GM18867 (cell line): Measurements from ENCODE around the gene KLRD1.
"Not testable (repeated sequence)": the region's sequence is repeated elsewhere in the genome, so short reads cannot be mapped to it uniquely, and the experiment has no call there.

Experiments used
- ATAC-seq: cut with Tn5 transposase; IDR thresholded peaks from one replicate; pipeline ENCODE4 v1.9.1; 2021; ENCODE audit warnings: mild to moderate bottlenecking, moderate library complexity; ENCODE audit not compliant: unreplicated experiment

KLRD1 gene, protein sequence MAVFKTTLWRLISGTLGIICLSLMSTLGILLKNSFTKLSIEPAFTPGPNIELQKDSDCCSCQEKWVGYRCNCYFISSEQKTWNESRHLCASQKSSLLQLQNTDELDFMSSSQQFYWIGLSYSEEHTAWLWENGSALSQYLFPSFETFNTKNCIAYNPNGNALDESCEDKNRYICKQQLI

DNA sequence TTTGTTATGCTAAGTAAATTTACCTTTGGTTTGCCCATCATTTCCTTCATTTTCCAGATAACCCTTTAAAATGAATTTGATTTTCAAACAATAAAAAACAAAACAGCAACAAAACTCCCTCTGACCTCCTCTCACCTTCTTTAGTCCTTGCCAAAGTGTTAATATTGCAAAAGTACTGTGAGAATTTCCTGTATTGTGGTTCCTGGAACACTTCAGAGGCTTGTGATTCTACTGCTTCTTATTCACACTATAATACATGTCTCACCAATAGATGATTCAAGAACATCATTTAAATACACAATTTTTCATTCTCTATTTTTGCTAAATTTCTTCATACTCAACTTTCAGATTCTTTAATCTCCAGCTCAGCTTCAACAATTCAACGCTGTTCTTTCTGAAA, at the start of gene KLRD1:
KLRD1 (plus strand) TSS at position 241 of the 400 bp plus-strand sequence. CDS start 208 bp downstream, outside the sequence.
- ATAC-seq = no peak

DNA sequence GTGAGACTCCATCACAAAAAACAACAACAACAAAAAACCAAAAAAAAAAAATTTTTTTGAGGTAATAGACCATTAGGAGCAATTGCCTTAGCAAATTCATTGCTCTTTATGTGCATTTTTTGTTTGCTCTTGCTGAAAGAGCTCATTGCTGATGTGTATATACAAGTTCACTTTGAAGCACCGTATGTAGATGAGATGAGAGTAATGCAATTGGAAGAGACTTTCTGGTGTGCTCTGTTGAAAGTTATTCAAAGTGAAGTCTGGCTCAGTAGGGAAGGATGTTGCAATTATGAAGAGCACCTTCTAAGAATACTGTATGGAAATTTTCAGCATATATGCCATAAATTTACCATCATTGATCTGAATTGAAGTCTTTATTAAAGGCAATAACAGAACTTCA, 46.7 kb upstream of the KLRD1 start:
- ATAC-seq = no peak

DNA sequence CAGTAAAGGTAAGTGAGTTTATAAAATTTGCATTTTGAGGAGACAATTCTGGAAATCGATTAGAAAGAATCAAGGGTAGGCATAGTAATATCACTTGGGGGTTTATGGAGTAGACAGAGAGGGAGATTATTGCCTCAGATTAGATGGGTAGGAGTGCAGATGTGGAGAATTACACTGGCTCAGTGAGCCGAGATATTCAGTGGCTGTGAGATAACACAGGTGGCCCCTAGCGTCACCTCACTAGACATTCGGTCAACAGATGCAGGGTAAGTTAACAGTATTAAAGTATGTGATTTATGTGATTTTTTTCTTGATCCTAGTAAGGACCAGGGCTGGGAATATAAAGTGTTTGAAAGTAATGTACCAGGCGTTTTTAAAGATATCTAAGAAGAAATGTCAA, 39.6 kb upstream of the KLRD1 start:
- ATAC-seq = no peak

DNA sequence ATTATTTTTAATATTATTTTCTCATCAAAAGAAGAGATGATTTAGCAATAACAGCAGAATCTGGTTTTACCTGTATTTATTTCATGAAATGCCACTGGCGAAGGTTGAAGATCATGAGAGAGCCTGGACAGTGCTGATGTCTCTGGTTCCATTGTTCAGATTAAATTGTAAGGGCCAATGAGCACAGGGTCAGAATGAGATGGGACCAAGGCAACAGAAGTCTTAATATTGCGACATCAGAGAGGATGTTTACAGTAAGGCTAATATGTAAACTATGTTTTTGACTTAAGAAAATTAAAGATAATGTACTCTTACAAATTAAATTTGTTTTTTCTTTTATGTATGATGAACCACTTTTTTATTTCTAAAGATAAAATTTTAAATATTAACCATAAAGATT, 35.2 kb upstream of the KLRD1 start:
- ATAC-seq = no peak

DNA sequence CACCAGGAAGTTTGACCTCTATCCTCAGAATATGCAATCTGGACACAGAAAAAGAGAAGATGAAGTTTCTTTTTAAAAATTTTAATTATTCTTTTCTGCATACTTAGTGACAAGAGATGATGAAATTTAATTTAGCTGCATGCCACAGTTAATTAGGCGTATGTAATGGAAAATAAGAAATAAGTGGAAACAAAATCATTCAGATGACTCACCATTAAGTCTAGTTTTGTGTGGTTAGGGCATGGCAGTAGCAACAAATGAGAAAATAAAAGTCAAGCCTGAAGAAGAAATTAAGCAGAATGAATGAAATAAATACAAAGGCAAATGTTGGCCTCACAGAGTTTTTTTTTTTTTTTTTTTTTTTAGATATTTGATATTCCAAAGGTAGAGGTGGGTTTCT, 30.9 kb upstream of the KLRD1 start:
- ATAC-seq = no peak

DNA sequence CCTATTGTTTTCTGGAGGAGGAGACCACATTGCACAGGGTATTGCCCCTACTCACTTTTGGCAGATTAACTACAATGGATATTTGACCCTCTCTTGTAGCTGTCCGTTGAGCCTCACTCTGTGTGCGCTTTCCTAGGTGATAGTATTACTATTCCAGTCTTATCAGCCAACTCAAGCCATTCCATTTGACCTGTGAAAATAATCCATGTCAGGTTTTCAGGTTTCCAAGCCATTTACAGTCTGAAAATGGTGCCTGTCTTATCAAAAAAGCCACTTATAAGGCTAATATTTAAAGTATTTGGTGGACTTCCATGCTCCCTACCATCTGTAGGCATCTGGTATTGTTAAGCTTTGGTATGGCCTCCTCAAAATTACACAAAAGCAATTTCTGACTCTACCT, 29.6 kb upstream of the KLRD1 start:
- no peak for ATAC-seq

DNA sequence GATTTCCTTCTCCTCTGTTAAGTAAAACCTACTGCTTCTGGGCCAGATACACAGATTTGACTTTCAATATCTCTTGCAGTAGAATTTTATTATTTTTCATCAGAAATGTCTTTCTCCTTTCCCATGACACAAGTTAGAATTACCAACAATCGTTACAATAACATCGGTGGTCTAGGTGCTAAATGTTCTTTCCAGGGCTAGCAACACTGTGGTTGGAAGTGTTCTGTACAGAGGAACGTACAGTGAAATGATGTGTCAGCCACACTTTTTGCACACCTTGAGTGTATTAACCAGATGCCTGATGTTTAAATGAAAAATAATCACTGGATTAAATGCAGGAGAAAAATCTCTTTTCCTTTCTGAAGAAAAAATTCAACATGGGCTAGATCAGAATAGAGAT, 27.7 kb upstream of the KLRD1 start:
- no peak for ATAC-seq

DNA sequence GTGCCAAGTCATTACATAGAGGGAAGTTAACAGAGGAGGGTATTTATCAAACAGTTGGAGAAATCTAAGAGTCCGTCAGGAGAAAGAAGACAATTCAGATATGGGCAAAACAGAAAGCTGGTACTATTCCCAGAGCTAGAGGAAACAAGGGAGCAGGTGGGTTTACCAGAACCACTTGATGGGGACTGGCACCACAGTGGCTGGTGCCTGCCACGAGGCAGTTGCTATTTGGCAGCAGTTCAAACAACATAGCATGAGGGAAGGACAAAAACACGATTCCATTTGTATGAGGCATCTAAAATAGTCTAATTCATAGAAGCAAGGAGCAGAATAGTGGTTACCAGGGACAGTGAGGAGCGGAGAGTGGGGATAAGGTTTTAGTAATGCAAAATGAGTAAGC, 24.6 kb upstream of the KLRD1 start:
- no peak for ATAC-seq

DNA sequence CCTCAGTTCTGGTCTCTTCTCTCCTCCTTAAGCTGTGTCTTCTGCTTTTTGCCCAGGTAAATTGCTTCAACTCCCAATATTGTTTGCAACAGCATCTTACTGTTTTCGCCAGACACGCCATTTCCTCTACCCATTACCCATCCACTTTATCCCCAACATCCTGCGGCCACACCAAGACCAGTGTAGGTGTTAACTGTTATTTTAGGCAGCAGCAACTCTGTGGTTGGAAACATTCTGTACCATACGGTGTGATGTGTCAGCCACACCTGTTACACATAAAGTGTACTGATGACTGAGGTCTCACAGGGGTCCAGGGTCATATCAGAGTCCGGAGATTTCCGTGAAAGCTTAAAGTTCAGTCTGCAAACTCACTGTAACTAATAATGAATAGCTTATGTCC, 21.8 kb upstream of the KLRD1 start:
- ATAC-seq = peak; percentile 71

DNA sequence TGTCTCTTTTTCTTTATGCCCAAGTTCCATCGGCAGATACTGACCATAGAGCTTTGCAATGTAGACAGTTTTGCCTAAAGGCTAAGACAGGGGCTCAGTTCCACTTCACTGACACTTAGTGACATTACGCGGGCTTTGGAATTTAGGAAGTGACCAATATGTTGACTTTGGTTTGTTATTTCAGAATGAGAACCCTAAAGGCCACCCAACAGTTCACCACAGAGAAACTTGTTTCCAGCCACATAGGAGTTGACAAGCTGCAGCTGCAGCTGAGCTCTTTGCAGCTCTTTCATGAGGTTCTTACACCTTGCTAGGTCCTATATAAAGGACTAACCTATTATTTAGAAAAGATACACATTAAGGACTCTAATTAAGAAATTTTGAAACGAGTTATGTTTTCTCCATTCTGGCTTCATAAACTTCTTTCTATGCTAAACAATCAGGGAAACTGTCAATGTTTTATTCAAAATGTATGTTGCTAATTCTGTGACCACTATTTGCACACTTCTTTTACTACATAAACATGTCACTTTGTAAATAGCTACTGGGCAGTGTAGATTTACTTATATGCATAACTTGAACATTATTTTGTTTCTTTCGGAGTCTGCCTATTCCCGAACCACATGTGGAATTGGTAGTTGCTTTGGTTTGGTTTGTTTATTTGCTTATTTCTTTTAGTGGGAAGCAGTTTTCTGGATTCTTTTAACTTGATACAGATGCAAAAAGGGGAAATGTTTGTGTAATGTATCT, 18.5 kb upstream of the KLRD1 start:
- ATAC-seq = peak; percentile 49

DNA sequence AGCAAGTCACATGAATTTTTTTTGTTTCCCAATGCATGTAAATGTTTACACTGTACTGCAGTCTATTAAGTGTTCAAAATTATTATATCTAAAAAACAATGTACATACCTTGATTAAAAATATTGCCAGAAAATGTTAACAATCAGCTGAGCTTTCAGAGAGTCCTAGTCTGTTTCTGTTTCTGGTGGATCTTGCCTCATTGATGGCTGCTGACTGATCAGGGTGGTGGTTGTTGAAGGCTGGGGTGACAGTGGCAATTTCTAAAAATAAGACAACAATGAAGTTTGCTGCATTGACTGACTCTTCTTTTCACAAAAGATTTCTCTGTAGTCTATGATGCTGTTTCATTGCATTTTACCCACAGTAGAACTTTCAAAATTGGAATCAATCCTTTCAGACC, 16.6 kb upstream of the KLRD1 start:
- ATAC-seq = no peak

DNA sequence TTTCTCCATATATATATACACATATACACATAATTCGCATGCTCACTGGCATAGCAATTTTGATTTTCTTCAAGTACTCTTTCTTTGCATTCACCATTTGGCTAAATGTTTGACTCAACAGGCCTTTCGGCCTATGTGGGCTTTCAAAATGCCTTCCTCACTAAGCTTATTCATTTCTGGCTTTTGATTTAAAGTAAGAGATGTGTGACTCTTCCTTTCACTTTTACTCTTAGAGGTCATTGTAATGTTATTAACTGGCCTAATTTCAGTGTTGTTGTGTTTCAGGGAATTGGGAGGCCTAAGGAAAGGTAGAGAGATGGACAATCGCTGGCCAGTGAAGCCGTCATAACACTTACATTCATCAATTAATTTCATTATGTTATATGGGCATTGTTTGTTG, 14.5 kb upstream of the KLRD1 start:
- ATAC-seq = no peak

DNA sequence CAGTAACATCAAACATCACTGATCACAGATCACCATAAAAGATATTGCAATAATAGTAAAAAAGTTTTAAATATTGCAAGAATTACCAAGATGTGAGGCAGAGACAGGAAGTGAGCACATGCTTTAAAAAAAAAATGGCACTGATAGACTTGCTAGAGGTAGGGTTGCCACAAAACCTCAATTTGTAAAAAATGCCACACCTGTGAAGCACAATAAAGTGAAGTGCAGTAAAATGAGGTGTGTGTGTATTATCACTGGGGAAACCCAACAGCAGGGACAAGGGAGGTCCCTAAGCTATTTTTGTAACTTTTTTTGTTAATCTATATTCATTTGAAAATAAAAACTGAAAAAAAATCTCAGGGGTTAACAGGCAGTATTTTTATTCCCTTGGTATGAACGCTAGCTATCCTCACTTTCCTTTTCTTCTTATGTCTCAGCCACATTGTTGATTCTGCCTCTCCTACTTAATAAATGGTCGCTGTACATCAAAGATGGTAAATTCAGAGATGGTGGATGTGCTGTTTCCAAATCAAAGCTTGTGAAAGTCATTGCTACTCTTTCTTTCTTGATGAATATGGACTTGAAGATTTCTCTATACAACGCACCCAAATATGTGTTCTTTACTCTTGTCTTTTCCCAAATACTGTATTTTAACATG, 14.0 kb upstream of the KLRD1 start:
- no peak for ATAC-seq

DNA sequence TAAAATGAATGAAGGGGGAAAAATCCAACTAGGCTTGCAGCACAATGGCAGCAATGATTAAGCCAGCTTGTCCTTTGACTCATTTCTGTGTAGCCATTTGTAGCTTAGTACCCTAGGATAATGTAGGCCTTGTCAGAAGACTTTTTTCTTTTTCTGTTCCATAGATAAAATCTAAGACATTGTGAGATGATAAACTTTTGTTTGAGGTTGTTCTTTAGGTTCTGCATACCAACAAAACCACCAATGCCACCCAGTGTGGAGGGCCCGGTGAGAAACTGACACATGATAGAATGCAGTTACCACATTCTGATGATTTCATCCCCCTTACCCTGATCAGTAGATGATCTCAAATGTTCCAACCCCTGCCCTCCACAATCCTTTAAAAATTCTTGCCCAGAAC, 6.6 kb upstream of the KLRD1 start:
- no peak for ATAC-seq

DNA sequence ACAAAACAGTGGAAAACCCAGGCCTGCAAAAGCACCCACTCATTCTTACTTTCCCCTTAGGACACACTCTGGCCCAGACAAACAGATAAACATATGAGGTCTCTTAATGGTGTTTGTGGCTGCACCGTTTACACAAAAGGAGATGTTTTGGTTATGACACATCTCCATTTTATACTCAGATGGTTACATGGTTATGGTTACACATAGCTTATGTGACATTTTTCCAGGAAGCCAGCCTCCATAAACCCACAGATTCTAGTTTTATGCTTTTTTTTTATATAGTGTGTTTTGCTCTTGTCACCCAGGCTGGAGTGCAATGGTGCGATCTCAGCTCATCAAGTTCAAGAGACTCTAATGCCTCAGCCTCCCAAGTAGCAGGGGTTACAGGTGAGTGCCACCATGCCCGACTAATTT, 3.5 kb upstream of the KLRD1 start:
- ATAC-seq = no peak

DNA sequence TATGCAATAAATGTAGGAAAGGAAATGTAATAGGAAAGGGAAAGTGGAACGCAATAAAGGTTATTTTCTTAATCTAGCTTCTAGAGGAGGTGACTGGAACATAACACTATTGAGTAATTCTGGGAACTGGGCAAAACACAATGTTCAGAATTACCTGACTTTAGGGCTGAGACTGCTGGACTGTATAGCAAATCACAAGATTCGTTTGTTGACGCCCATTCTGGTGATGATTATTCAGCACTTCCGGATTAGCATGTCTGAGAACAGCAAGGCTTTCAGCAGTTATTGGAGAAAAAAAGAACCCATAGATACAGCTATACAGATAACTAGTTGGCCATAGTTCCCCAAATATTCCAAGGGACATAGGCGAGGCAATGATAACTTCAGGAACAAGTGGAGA, 2.3 kb upstream of the KLRD1 start:
- ATAC-seq = no peak

DNA sequence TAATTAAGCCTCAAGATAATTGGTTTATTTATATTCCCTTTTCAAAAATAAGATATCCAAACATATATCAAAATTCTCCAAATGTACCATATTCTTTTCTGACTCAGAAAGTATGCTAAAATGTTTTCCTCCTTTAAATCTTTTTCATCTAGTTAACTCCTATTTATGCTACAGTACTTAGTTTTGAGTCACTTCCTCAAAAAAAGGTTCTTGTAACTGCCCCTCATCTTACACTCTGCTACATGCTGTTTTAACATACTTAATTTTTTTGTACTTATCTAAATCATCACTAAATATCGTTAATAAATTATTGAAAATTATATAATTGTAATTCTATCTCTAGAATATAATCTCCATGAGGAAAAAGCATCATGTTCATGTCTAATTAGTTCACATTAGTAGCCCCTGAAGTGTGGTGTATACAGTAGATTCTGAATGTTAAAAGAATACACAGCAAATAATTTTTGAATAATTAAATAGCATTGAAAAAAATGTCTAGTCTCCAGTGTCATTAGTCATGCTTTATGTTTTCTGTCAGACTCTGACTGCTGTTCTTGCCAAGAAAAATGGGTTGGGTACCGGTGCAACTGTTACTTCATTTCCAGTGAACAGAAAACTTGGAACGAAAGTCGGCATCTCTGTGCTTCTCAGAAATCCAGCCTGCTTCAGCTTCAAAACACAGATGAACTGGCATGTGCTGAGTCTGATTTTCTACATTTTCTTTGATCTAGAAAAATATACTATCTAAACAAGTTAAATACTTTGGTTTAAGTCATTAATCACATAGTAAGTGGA, 3.5 kb downstream of the KLRD1 start:
- no peak for ATAC-seq

DNA sequence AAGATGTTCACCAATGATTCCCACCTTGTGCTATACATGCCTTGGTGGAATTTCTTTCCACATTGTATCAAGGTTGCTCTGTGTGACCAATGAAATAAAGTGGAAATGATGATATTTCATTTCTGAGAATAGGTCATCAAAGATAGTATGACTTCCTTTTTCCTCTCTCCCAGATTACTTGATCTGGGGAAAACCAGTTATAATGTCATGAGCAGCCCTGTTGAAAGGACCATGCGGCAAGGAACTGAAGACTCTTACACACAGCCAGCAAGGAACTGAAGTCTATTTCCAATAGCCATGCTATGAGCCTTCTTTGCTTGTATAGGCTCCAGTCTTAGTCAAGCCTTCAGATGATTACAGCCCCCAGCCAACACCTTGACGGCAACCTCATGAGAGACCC, 11.7 kb downstream of the KLRD1 start:
- ATAC-seq = no peak

DNA sequence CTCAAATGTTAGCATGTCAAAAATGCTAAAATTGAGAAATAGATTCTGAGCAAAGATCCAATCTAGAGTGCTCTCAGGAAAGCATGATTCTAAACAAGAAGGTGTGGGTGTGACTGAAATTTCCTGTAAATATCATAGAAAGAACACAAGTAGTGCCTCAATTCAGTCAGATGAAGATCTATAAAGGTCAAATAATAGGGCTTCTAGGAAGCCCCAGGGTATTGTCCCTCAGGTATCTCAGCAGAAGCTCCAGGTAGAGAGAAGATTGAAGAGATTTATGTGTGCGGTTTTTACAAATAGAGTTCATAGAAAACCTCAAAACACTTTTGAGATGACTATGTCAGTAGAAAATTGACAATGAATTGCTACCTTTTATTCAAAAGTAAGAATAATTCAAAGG, 13.0 kb downstream of the KLRD1 start:
- ATAC-seq = no peak

DNA sequence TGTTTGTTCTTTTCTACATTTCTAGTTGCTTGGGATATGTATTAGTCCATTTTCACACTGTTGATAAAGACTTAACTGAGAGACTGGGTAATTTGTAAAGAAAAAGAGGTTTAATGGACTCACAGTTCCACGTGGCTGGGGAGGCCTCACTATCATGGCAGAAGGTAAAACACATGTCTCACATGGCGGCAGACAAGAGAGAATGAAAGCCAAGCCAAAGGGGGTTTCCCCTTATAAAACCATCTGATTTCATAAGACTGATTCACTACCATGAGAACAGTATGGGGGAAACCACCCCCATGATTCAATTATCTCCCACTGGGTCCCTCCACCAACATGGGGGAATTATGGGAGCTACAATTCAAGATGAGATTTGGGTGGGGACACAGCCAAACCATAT, 21.0 kb downstream of the KLRD1 start:
- ATAC-seq = not testable (repeated sequence)

DNA sequence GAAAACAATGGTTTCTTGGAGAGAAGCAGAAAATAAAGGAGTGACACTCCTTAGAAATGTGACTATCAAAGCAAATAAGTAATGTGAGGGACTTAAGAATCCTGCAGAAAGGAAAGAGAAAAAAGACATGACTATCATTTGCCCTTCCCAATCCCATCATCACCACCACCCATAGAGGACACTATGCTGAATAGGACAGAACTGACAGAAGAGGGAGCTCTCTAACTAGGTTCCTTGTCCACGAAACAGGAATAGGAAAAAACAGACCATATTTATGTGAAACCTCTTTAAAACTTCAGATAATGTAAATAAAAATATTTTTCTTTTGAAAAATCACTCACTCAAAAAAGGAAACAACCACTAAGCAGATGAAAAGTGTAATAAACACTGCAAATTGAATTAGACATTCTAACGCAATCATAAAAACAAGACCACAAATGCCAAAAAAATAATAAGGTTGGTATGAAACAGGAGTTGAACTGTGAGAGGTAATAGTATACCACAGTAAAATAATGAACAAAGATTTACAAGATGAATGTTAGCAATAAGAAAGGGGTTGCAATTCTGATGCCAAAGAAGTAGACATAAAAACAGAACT, 24.1 kb downstream of the KLRD1 start:
- ATAC-seq = no peak
